Mucosa of gallbladder (tissue), 1 donor: ENCODE measurements around the gene NEUROG3. TPM values are rescaled to one million over a fixed set of nuclear protein-coding genes. Genes with fewer than 3 reads are reported as not detected.

Source experiments
- total RNA-seq: library from RNA; stranded (reverse); gene quantifications from one replicate; pipeline ENCODE4 v1.2.1, GENCODE V29; 2021
- donor health status: DM: no; HTN: no; CAD: no.

NEUROG3 gene
- total RNA-seq, 1 donor from 2014 or later, result not detected

Other genes starting within 250 kb of the NEUROG3 start
- 1.6 TPM for gene TACR2, start 156.5 kb downstream of the NEUROG3 start, total RNA-seq
- gene TSPAN15, start 122.0 kb downstream of the NEUROG3 start, total RNA-seq, result 108 TPM
- 4.0 TPM for gene FAM241B, start 56.8 kb upstream of the NEUROG3 start, total RNA-seq
- 2.5 TPM for gene COL13A1, start 228.5 kb upstream of the NEUROG3 start, total RNA-seq